Adrenal gland (tissue), 12 donors: Measurements from ENCODE around the gene C12orf42. TPM values are rescaled to one million over a fixed set of nuclear protein-coding genes. Genes with fewer than 3 reads are reported as not detected.

Experiments
- DNase-seq, 7 donors: peaks; one replicate each; pipeline ENCODE4 v3.0.0-alpha.2; 2019 to 2020
- H3K27ac ChIP-seq, 5 donors: fragments of 200-600 bp; sonication (generic) in 4 of 5; 1 replicate in 3 of 5; 2 replicates in 2 of 5; pipeline versions ENCODE4 v1.5.1 to v1.8.0; 2016 to 2020; ENCODE audit warnings: mild to moderate bottlenecking in 1 of 5
- H3K27me3 ChIP-seq: fragments of 200-600 bp; 2 replicates; pipeline ENCODE4 v1.8.0; 2021
- H3K36me3 ChIP-seq, 2 donors: fragments of 200-600 bp; replicated peaks in 1 of 2; 1 replicate in 1 of 2; 2 replicates in 1 of 2; pipeline versions ENCODE4 v1.5.1 to v1.8.0; 2018 to 2022
- H3K4me1 ChIP-seq, 2 donors: fragments of 200-600 bp; replicated peaks in 1 of 2; 1 replicate in 1 of 2; 2 replicates in 1 of 2; pipeline versions ENCODE4 v1.5.1 to v1.8.0; 2018 to 2021
- H3K4me3 ChIP-seq, 4 donors: fragments of 200-600 bp; sonication (generic) in 3 of 4; one replicate each; pipeline ENCODE4 v1.5.1; 2016 to 2018
- H3K9me3 ChIP-seq, 3 donors: fragments of 200-600 bp; sonication (generic) in 1 of 3; replicated peaks in 1 of 3; 1 replicate in 2 of 3; 2 replicates in 1 of 3; pipeline versions ENCODE4 v1.5.1 to v1.8.0; 2016 to 2021
- POLR2A ChIP-seq, 2 donors: fragments of 450-650 bp; IDR thresholded peaks; one replicate each; pipeline ENCODE4 v1.6.1; 2017; ENCODE audit warnings: antibody characterized with exemption in 2 of 2, mild to moderate bottlenecking in 2 of 2, moderate library complexity in 1 of 2
- WGBS, 4 donors: extraction: QIAGEN DNeasy Blood & Tissue Kit in 2 of 4; methylation state at CpG; one replicate each; pipeline versions ENCODE4 v1.1.5 to v1.1.7; 2013 to 2017; 5-methylcytosine and 5-hydroxymethylcytosine counted together
- intact Hi-C, 2 donors: fragments of 100-400 bp; cut with DNase I; formaldehyde crosslinking; loops; one replicate each; pipeline versions ENCODE4 v1.14.1 to v1.15.0; 2022 to 2023
- polyA plus RNA-seq, 3 donors: library from polyadenylated mRNA; stranded (reverse); fragments of 200-250 nt in 2 of 3; fragments of 350-450 nt in 1 of 3; fragmentation: Illumina TruSeq in 1 of 3; extraction: RNeasy Lipid Tissue Mini Kit (QIAGEN cat#74804) in 1 of 3; gene quantifications; one replicate each; pipeline ENCODE4 v1.2.3, GENCODE V29; 2013 to 2014
- total RNA-seq, 9 donors: library from RNA; depleted of rRNA in 4 of 9; stranded (reverse); fragments of >200 nt in 4 of 9; fragments of 120-200 nt in 1 of 9; fragmentation: NEBNext Ultra II Directional in 1 of 9; extraction: Animal tissue kit (Norgen Biotek cat#: 25700) in 1 of 9; gene quantifications; one replicate each; pipeline versions ENCODE4 v1.1.0 to v1.2.4, GENCODE V29; 2013 to 2023
- TF ChIP-seq, protein P1 (sequence below), 6 experiments: fragments of 450-650 bp in 4 of 6; fragments of 200-600 bp in 2 of 6; sonication (generic) in 1 of 6; IDR thresholded peaks; 1 replicate in 5 of 6; 2 replicates in 1 of 6; pipeline versions ENCODE4 v1.5.1 to v1.8.0; 2016 to 2021; ENCODE audit warnings: antibody characterized with exemption in 6 of 6, mild to moderate bottlenecking in 2 of 6, moderate library complexity in 1 of 6
- donor health status: healthy with polysubstance abuse.
- donor health status: Bipolar disorder and iron deficiency.
- donor health status: DM: yes; HTN: yes; CAD: no.
- donor health status: DM: no; HTN: no; CAD: no.
- donor health status: DM: no; HTN: no; CAD: no.
- donor health status: DM: yes; HTN: yes; CAD: no.

C12orf42 gene
- total and polyA plus RNA-seq, 12 donors = 0.07 TPM; not detected in 11

DNA sequence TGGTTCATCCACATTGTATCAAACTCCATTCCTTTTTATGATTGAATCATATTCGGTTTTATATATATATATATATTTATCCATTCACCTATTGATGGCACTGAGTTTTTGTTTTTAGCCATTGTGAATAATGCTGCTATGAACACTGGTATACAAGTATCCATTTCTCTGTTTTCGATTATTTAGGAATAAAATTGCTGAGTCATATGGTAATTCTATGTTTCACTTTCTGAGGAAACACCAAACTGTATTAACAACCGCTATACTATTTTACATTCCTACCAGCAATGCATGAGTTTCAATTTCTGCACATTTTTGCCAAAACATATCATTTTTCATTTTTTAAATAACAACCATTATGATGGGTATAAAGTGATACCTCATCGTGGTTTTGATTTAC is 104.7 kb downstream of the C12orf42 start:
- no peak for DNase-seq
- H3K27me3 ChIP-seq = no peaks in the 10 kb centered on the region
- 72 to 82% (median 75%) methylated on average over 4 of the region's 4 CpGs for WGBS, 4 donors
- intact Hi-C loops = no loop called here
- no peaks in the 10 kb centered on the region for H3K36me3 ChIP-seq
- no peaks in the 10 kb centered on the region for H3K9me3 ChIP-seq
- no peak overlapping the region for H3K4me3 ChIP-seq
- no peak overlapping the region for H3K27ac ChIP-seq
- TF ChIP-seq, protein P1, sequence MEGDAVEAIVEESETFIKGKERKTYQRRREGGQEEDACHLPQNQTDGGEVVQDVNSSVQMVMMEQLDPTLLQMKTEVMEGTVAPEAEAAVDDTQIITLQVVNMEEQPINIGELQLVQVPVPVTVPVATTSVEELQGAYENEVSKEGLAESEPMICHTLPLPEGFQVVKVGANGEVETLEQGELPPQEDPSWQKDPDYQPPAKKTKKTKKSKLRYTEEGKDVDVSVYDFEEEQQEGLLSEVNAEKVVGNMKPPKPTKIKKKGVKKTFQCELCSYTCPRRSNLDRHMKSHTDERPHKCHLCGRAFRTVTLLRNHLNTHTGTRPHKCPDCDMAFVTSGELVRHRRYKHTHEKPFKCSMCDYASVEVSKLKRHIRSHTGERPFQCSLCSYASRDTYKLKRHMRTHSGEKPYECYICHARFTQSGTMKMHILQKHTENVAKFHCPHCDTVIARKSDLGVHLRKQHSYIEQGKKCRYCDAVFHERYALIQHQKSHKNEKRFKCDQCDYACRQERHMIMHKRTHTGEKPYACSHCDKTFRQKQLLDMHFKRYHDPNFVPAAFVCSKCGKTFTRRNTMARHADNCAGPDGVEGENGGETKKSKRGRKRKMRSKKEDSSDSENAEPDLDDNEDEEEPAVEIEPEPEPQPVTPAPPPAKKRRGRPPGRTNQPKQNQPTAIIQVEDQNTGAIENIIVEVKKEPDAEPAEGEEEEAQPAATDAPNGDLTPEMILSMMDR (IDR thresholded peaks at IDR 0.05) = no peak
- TF ChIP-seq POLR2A (IDR thresholded peaks at IDR 0.05) = no peak
- no peaks in the 10 kb centered on the region for H3K4me1 ChIP-seq

- Histone ChIP-seq H3K4me3 (no peak overlapping the region), H3K27me3 (no peaks in the 10 kb centered on the region), H3K9me3 (no peaks in the 10 kb centered on the region), H3K4me1 (no peaks in the 10 kb centered on the region), H3K27ac (no peak overlapping the region), H3K36me3 (no peaks in the 10 kb centered on the region)
- no peak for TF ChIP-seq POLR2A (IDR thresholded peaks at IDR 0.05)
- TF ChIP-seq, protein P1 (IDR thresholded peaks at IDR 0.05) = no peak
- intact Hi-C loops = no loop called here
- DNase-seq = no peak
- 82 to 85% (median 83%) methylated on average over 7 of the region's 7 CpGs for WGBS, 4 donors
Measured at GRCh38 chr12:103387385-103387784, 108.4 kb downstream of the C12orf42 start.

GRCh38 chr12:103386451-103386850 is 109.3 kb downstream of the C12orf42 start:
- TF ChIP-seq, protein P1 (IDR thresholded peaks at IDR 0.05) = no peak
- TF ChIP-seq POLR2A (IDR thresholded peaks at IDR 0.05) = no peak
- intact Hi-C loops = no loop called here
- Histone ChIP-seq H3K27ac (no peak overlapping the region), H3K36me3 (no peaks in the 10 kb centered on the region), H3K4me3 (no peak overlapping the region), H3K9me3 (no peaks in the 10 kb centered on the region), H3K27me3 (no peaks in the 10 kb centered on the region), H3K4me1 (no peaks in the 10 kb centered on the region)
- DNase-seq = no peak
- 73 to 86% (median 78%) methylated on average over 3 of the region's 3 CpGs for WGBS, 4 donors

- intact Hi-C loops = no loop called here
- H3K36me3 ChIP-seq = no peaks in the 10 kb centered on the region
- TF ChIP-seq, protein P1 (IDR thresholded peaks at IDR 0.05) = no peak
- no peak for TF ChIP-seq POLR2A (IDR thresholded peaks at IDR 0.05)
- H3K9me3 ChIP-seq = no peaks in the 10 kb centered on the region
- DNase-seq = no peak
- H3K27ac ChIP-seq = no peak overlapping the region
- no peaks in the 10 kb centered on the region for H3K27me3 ChIP-seq
- no peaks in the 10 kb centered on the region for H3K4me1 ChIP-seq
- H3K4me3 ChIP-seq = no peak overlapping the region
- 30 to 77% (median 53%) methylated on average over 1 of the region's 1 CpG for WGBS, 4 donors
Measured at GRCh38 chr12:103382736-103383346, 112.9 kb downstream of the C12orf42 start.
